Skeletal muscle satellite cell (primary cell): ENCODE measurements around the gene RER1. TPM values are rescaled to one million over a fixed set of nuclear protein-coding genes. Genes with fewer than 3 reads are reported as not detected.

Experiments used
- H3K27me3 ChIP-seq: 2 replicates; pipeline ENCODE4 v1.7.0; 2013; ENCODE audit warnings: low read length; ENCODE audit not compliant: control insufficient read depth, insufficient read depth
- H3K36me3 ChIP-seq: 2 replicates; pipeline ENCODE4 v1.7.0; 2013; ENCODE audit warnings: mild to moderate bottlenecking, control low read depth, low read length; ENCODE audit not compliant: insufficient read depth
- H3K4me1 ChIP-seq: 2 replicates; pipeline ENCODE4 v1.7.0; 2013; ENCODE audit warnings: low read length; ENCODE audit not compliant: control insufficient read depth, insufficient read depth
- H3K4me2 ChIP-seq: 2 replicates; pipeline ENCODE4 v1.7.0; 2013; ENCODE audit warnings: mild to moderate bottlenecking, low read length
- H3K4me3 ChIP-seq: 2 replicates; pipeline ENCODE4 v1.7.0; 2013; ENCODE audit warnings: low read length
- H3K9ac ChIP-seq: 2 replicates; pipeline ENCODE4 v1.7.0; 2013; ENCODE audit warnings: mild to moderate bottlenecking, low read depth, low read length, moderate library complexity
- H3K9me3 ChIP-seq: replicated peaks from 2 replicates; pipeline ENCODE4 v1.7.0; 2013; ENCODE audit warnings: mild to moderate bottlenecking, control low read depth, low read length
- total RNA-seq: library from RNA; depleted of rRNA; stranded (reverse); fragments of >200 nt; gene quantifications from 2 replicates; pipeline ENCODE4 v1.2.3, GENCODE V29; 2012; rRNA removed

Gene RER1, protein sequence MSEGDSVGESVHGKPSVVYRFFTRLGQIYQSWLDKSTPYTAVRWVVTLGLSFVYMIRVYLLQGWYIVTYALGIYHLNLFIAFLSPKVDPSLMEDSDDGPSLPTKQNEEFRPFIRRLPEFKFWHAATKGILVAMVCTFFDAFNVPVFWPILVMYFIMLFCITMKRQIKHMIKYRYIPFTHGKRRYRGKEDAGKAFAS
- total RNA-seq: 110 and 134 TPM in 2 replicates

DNA sequence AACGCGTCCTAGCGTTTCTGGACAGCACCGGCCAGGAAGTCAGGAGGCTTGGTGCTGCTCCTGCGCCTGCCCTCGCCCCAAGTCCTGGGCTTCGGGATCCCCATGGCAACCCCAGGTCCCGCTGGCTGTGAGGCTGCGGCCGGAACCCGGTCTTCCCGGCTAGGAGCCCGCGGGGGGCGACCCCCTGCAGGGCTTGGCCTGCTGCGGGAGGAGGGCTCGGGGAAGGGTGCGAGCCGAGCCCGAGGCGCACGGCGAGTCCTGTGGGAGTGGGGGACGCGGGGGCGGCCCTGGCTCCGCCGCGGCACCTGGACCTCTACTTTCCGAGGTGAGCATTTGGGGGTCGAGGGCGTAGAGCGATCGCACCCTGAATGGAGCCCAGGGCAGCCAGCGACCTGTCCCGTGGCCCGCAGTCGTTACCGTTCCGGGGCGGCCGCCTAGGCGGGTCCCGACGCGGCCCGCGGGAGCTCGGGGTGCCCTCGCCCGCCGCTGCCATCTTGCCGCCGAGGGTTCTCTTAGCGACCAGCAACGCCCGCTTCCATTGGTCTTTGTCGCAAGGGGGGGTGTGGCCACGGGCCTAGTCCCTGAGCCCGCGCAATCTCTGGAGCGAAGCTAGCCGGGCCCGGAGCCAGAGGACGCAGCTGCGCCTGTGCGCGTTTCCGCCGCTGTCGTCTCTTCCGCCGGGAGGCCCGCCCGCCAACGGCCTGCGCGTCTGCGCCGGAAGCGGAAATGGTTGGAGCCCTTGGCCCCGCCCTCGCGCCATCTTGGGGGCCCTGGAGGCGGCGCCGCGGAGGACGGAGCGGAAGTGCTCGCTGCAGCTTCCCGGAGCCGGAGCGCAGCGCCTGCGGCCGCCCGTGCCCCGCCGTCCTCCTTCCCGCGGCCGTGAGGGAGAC lies at the start of gene RER1, which contains the start of gene MORN1:
TSS of gene RER1 (plus strand) at position 801 of the 890 bp plus-strand sequence. CDS start 3,950 bp downstream, outside the sequence.
TSS of gene MORN1 (minus strand) at position 514 of the 890 bp plus-strand sequence. CDS start at position 493, 21 bp downstream.
- Histone ChIP-seq H3K9me3 (no peaks in the 10 kb centered on the region), H3K4me1 (peaks cover 30% of the 10 kb centered on the region), H3K27me3 (no peaks in the 10 kb centered on the region), H3K9ac (peak within 1 kb of the TSS; percentile 93), H3K4me3 (peak within 1 kb of the TSS; percentile 97), H3K36me3 (peaks cover 35% of the 10 kb centered on the region), H3K4me2 (peak within 1 kb of the TSS; percentile 95)

DNA sequence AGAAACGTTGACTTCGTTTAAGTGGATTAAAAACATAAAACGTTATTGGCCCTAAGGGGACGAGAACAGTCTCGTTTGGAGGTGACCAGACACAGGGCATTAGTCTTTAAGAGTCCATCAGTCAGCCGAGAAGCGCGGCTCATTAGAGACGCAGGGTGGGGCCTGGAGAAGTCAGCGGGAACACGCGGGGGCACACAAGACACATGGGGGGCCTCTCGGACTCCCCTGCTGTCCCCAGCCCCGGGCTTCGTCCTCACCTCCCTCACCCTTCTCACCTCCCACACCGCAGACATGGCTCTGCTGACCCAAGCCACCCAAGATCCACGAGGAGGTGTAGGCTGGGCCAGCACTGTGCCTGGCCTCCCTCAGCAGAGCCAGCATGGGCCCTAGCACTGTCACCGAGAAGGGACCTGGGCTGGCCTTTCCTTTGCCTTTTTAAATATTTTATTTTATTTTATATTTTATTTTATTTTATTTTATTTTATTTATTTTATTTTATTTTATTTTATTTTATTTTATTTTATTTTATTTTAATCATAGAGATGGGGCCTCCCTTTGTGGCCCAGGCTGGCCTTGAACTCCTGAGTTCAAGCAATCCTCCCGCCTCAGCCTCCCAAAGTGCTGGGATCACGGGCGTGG lies 49.1 kb upstream of the RER1 start:
- Histone ChIP-seq H3K27me3 (peaks cover 3% of the 10 kb centered on the region), H3K9me3 (no peaks in the 10 kb centered on the region), H3K4me3 (no peak overlapping the region), H3K4me2 (no peak overlapping the region), H3K9ac (no peak overlapping the region), H3K36me3 (no peaks in the 10 kb centered on the region), H3K4me1 (no peaks in the 10 kb centered on the region)

DNA sequence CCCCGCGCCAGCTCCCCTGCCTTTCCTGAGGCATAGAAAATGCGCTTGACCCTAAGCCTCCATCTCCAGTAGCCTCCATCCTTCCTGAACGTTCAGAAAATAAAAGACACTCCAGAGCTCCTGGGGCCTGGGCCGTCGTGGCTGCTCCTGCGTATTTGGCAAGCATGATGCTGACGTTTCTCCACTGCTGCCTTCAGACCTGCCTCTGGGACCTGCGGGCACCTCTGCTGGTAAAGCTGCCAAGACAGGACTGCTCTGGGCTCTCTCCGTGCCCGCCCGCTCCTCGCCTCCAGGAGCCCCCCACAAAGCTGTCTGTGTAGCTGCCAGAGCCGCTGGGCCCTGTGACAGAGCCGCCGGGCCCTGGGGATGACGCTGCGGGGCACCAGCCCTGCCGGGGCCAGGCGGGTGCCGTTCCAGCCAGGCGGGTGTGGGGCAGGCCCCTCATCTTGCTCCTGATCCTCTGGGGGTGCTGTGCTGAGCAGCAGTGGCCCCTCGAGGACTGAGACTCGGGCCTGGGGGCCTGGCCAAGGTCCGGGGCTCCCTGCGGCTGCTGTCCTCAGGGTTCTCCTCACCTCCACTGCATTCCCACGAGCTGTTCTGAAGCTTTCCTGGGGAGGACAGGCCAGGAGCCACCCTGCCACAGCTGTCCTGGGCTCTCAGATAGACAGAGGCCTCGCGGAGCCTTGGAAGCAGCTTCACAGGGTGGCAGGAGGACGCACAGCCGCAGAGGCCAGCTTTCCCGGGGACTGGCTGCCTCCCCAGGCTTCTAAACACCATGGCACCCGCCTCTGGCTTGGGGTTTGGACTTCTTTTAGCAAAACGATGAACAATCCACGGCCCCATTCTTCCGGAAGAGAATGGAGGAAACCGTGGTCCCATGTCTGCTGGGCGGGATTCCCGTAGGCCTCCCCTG lies 48.4 kb upstream of the RER1 start:
- H3K4me3 ChIP-seq: no peak overlapping the region
- no peak overlapping the region for H3K9ac ChIP-seq
- H3K4me1 ChIP-seq: no peaks in the 10 kb centered on the region
- H3K36me3 ChIP-seq: no peaks in the 10 kb centered on the region
- no peaks in the 10 kb centered on the region for H3K27me3 ChIP-seq
- H3K4me2 ChIP-seq: no peak overlapping the region
- H3K9me3 ChIP-seq: no peaks in the 10 kb centered on the region

DNA sequence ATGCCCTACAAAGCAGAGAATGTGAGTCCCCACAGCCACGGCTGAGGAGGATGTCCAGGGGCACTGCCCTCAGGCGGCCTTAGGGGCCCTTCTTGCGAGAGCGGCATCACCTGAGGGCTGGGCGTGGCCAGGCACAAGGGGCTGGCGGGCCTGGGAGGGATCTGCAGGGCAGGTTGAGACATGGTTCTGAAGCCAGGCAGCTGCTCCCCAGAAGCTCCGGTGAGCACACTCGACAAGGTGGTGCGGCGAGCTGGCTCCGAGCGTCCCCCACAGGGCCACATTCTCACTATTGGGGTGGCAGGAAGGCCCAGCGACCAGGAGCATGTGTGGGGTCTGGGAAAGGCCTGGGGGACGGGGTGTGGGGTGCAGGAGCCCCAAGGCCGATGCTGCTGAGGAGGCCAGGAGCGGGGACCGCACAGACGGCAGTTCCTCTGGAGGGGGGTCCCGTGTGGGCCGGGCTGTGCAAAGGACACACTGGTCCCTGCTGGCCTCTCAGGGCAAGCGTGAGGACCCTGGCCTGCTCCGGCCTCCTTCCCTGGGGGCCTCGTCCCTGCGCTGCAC lies 47.4 kb upstream of the RER1 start:
- Histone ChIP-seq H3K9me3 (no peaks in the 10 kb centered on the region), H3K36me3 (no peaks in the 10 kb centered on the region), H3K9ac (no peak overlapping the region), H3K4me1 (no peaks in the 10 kb centered on the region), H3K4me2 (no peak overlapping the region), H3K4me3 (no peak overlapping the region), H3K27me3 (peaks cover 4% of the 10 kb centered on the region)

DNA sequence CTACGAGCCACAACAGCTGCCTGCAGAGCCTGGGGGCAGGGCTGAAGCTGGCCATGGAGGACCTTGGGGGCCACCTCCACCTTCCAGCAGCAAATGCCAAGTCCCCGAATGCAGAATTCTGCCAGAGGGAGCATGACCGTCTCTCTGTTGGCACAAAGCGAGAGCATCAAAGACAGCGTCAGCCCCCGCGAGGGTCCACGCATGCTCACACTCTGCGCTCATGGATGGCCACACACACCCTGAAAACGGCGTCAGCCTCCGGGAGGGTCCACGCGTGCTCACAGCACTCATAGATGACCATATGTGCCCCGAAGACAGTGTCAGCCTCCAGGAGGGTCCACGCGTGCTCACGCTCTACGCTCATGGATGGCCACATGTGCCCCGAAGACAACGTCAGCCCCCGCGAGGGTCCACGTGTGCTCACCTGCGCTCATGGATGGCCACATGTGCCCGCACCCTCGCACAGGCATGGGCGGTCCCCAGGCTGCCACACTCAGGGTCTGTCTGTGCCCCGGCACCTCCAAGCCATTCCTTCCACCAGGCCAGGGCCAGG lies 46.8 kb upstream of the RER1 start:
- Histone ChIP-seq H3K4me3 (no peak overlapping the region), H3K36me3 (no peaks in the 10 kb centered on the region), H3K4me1 (no peaks in the 10 kb centered on the region), H3K27me3 (peaks cover 4% of the 10 kb centered on the region), H3K4me2 (no peak overlapping the region), H3K9ac (no peak overlapping the region), H3K9me3 (no peaks in the 10 kb centered on the region)

DNA sequence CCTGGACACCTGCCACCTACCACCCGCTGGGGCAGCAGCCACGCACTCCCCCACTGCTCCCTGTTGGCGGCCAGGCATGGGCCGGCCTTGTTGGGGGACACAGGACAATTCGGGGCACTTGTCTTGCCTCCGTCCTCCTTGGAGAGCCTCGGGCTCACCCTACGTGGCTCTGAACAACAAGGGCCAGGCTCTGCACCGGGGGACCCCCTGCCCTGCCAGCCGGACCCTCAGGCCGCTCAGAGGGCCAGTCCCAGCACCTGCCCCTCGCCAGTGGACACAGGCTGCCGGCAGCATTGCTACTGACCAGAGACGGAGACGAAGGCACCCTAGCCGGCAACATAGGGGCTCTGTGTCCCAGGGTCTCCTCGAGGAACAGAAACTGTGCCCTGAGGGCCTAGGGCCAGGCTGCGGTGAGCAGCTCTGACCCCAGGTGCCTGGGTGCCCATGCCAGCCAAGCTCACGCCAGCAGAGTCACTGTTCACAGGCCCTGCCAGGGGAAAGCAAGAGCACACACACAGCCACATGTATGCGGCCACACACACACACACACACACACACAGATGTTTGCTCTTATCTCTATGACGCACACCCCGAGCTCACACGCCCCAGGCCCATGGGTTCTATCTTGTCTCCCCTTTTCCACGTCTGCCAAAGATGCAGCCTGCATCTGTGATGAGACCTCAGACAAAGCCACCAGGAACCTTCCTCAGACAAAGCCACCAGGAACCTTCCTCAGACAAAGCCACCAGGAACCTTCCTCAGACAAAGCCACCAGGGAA lies 46.2 kb upstream of the RER1 start:
- H3K27me3 ChIP-seq: peaks cover 4% of the 10 kb centered on the region
- H3K9me3 ChIP-seq: no peaks in the 10 kb centered on the region
- no peak overlapping the region for H3K4me3 ChIP-seq
- H3K9ac ChIP-seq: no peak overlapping the region
- H3K4me2 ChIP-seq: no peak overlapping the region
- no peaks in the 10 kb centered on the region for H3K36me3 ChIP-seq
- H3K4me1 ChIP-seq: no peaks in the 10 kb centered on the region

DNA sequence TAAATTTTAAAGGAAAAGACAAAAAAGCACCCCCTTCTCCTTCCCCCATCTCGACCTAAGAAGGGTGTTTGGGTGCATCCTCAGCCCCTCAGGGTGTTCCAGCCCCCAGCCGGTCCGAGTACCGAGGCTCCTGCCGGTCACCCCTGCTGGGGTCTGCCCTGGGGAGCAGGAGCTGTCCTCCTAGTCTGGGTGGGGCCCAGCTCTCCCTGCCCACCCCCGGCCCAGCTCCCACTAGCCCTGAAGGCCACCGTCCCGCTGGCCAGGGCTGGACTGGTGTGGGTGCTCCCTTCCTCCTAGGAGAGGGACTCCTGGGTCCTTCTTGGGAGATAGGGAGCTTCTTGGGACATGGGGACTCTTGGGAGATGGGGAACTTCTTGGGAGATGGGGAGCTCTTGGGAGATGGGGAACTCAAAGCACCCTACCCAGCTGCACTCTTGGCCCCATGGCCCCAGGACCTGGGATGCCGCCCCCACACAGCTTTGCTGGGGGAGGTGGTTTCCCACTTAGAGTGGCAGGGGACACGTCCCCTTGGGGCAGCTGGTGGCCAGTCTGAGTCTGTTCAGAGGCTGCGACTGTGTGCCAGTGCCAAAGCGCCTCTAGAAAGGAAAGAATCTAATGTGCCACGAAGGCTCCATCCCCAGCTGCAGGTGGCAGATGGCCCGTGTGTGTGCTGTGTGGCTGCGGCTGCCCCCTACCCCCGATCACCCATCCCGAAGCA lies 44.8 kb upstream of the RER1 start:
- no peak overlapping the region for H3K4me2 ChIP-seq
- no peaks in the 10 kb centered on the region for H3K9me3 ChIP-seq
- H3K9ac ChIP-seq: no peak overlapping the region
- H3K27me3 ChIP-seq: peaks cover 10% of the 10 kb centered on the region
- H3K4me1 ChIP-seq: no peaks in the 10 kb centered on the region
- H3K36me3 ChIP-seq: no peaks in the 10 kb centered on the region
- H3K4me3 ChIP-seq: no peak overlapping the region

DNA sequence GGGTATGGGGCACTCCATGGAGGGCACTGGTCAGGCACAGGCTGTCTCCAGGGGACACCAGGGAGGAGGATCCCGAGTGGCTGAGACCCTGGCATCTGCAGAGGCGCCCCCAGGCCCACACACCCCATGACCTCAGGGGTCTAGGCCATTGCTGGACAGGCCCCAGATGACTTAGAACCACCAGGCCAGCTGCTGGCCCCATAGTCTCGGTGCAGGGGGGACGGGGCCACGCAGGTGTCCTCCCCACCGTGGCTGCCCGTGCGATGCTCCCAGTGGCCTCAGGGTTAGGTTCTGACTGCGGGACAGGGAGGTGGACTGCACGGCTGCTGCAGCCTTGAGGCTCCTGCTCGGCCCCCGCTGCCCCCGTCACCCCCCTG lies 44.2 kb upstream of the RER1 start:
- H3K27me3 ChIP-seq: peaks cover 11% of the 10 kb centered on the region
- no peaks in the 10 kb centered on the region for H3K9me3 ChIP-seq
- no peaks in the 10 kb centered on the region for H3K4me1 ChIP-seq
- no peak overlapping the region for H3K9ac ChIP-seq
- H3K36me3 ChIP-seq: no peaks in the 10 kb centered on the region
- no peak overlapping the region for H3K4me3 ChIP-seq
- no peak overlapping the region for H3K4me2 ChIP-seq

DNA sequence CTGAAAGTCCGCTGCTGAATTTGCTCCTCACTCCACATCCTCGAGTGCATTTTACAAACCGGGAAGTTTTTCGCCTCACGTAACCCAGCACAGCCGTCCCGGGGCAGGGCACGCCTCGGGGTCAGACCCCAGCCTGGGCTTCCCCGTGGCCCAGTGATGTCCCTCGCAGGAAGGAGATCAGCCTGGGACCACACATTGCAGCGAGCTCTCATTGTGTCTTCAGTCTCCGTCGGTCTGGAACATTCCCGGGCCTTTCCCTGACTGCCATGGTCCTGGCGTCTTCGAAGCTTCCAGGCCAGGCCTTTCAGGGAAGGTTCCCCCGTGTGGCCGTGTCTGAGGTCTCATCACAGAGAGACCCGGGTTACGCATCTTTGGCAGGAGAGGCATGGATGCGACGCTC lies 43.7 kb upstream of the RER1 start:
- H3K27me3 ChIP-seq: peaks cover 11% of the 10 kb centered on the region
- no peaks in the 10 kb centered on the region for H3K9me3 ChIP-seq
- no peak overlapping the region for H3K4me3 ChIP-seq
- no peaks in the 10 kb centered on the region for H3K4me1 ChIP-seq
- H3K9ac ChIP-seq: no peak overlapping the region
- no peak overlapping the region for H3K4me2 ChIP-seq
- H3K36me3 ChIP-seq: no peaks in the 10 kb centered on the region
